GM23338 (cell line): ENCODE results near the gene TIMP4. TPM values are rescaled to one million over a fixed set of nuclear protein-coding genes. Genes with fewer than 3 reads are reported as not detected.

Experiments used
- ATAC-seq: fragments of 200-7000 bp; cut with Tn5 transposase; 3 replicates; pipeline ENCODE4 v1.9.1; 2020
- DNase-seq: peaks from one replicate; pipeline ENCODE4 v3.0.0-alpha.2; 2015; ENCODE audit warnings: low spot score
- H2AFZ ChIP-seq: fragments of 200-600 bp; sonication (generic); 2 replicates; pipeline ENCODE4 v1.8.0; 2016; ENCODE audit warnings: antibody characterized with exemption, mild to moderate bottlenecking, moderate library complexity
- H3F3A ChIP-seq: fragments of 200-600 bp; sonication (generic); replicated peaks from 2 replicates; pipeline ENCODE4 v1.8.0; 2017; ENCODE audit warnings: antibody characterized with exemption, mixed run types, low read depth
- H3K27ac ChIP-seq: fragments of 200-600 bp; sonication (generic); 2 replicates; pipeline ENCODE4 v1.6.1; 2016; ENCODE audit warnings: low read depth
- H3K27me3 ChIP-seq: fragments of 200-600 bp; sonication (generic); 2 replicates; pipeline ENCODE4 v1.8.0; 2016; ENCODE audit warnings: mild to moderate bottlenecking, mixed run types, moderate library complexity; ENCODE audit not compliant: insufficient read depth
- H3K36me3 ChIP-seq: fragments of 200-600 bp; sonication (generic); 2 replicates; pipeline ENCODE4 v1.8.0; 2016; ENCODE audit warnings: mild to moderate bottlenecking; ENCODE audit not compliant: insufficient read depth
- H3K4me1 ChIP-seq: fragments of 200-600 bp; sonication (generic); 2 replicates; pipeline ENCODE4 v1.8.0; 2016; ENCODE audit warnings: mild to moderate bottlenecking, moderate library complexity; ENCODE audit not compliant: insufficient read depth
- H3K4me2 ChIP-seq: fragments of 200-600 bp; sonication (generic); 2 replicates; pipeline ENCODE4 v1.7.1; 2017; ENCODE audit warnings: mixed run types
- H3K4me3 ChIP-seq: fragments of 200-600 bp; sonication (generic); 2 replicates; pipeline ENCODE4 v1.6.1; 2016; ENCODE audit warnings: mixed run types
- H3K79me2 ChIP-seq: fragments of 200-600 bp; sonication (generic); replicated peaks from 2 replicates; pipeline ENCODE4 v1.8.0; 2017; ENCODE audit warnings: mild to moderate bottlenecking; ENCODE audit not compliant: insufficient read depth
- H3K9me2 ChIP-seq: fragments of 200-600 bp; sonication (generic); 2 replicates; pipeline ENCODE4 v1.8.0; 2017; ENCODE audit not compliant: insufficient read depth
- H4K20me1 ChIP-seq: fragments of 200-600 bp; sonication (generic); replicated peaks from 2 replicates; pipeline ENCODE4 v1.8.0; 2017; ENCODE audit warnings: mild to moderate bottlenecking; ENCODE audit not compliant: insufficient read depth
- H3K27ac Mint-ChIP-seq: 2 replicates; pipeline ENCODE4 v1.8.0; 2020; ENCODE audit warnings: inconsistent platforms, mild to moderate bottlenecking, moderate library complexity, mixed read lengths
- H3K27me3 Mint-ChIP-seq: 3 replicates; pipeline ENCODE4 v1.8.0; 2022; ENCODE audit warnings: low read depth, mild to moderate bottlenecking, moderate library complexity, mixed read lengths, inconsistent platforms; ENCODE audit not compliant: insufficient read depth, poor library complexity
- H3K36me3 Mint-ChIP-seq: 3 replicates; pipeline ENCODE4 v1.8.0; 2021; ENCODE audit warnings: low read depth, mild to moderate bottlenecking, inconsistent platforms, moderate library complexity, mixed read lengths
- H3K4me1 Mint-ChIP-seq: 3 replicates; pipeline ENCODE4 v1.8.0; 2020; ENCODE audit warnings: mild to moderate bottlenecking, inconsistent platforms, mixed read lengths
- H3K4me3 Mint-ChIP-seq: 3 replicates; pipeline ENCODE4 v1.8.0; 2021; ENCODE audit warnings: moderate library complexity, mild to moderate bottlenecking, inconsistent platforms, mixed read lengths
- H3K9me3 Mint-ChIP-seq: 3 replicates; pipeline ENCODE4 v1.8.0; 2020; ENCODE audit warnings: moderate library complexity, mild to moderate bottlenecking, inconsistent platforms, mixed read lengths
- CREB1 ChIP-seq: fragments of 250-450 bp; sonication (Bioruptor Pico); IDR thresholded peaks from 2 replicates; pipeline ENCODE4 v1.5.0; 2020; ENCODE audit warnings: low read depth, mild to moderate bottlenecking, moderate library complexity
- CTCF ChIP-seq, 2 experiments: fragments of 200-600 bp in 1 of 2; sonication (generic) in 1 of 2; conservative IDR thresholded peaks; 2 replicates each; pipeline versions ENCODE4 v1.5.1 to v1.6.1; 2016 to 2017; ENCODE audit warnings: antibody characterized with exemption in 2 of 2, low read depth in 2 of 2, mild to moderate bottlenecking in 2 of 2, moderate library complexity in 1 of 2
- ETS1 ChIP-seq: IDR thresholded peaks from 2 replicates; pipeline ENCODE4 v1.6.1; 2016; ENCODE audit warnings: antibody characterized with exemption
- EZH2 ChIP-seq: fragments of 200-600 bp; sonication (generic); IDR thresholded peaks from one replicate; pipeline ENCODE4 v1.8.0; 2017; ENCODE audit warnings: antibody characterized with exemption, mild to moderate bottlenecking, low read depth; ENCODE audit not compliant: unreplicated experiment
- EZH2phosphoT487 ChIP-seq: fragments of 200-600 bp; sonication (generic); IDR thresholded peaks from one replicate; pipeline ENCODE4 v1.8.1; 2018; ENCODE audit warnings: antibody characterized with exemption; ENCODE audit not compliant: unreplicated experiment
- JUNB ChIP-seq: IDR thresholded peaks from one replicate; pipeline ENCODE4 v1.6.1; 2016; ENCODE audit warnings: antibody characterized with exemption; ENCODE audit not compliant: unreplicated experiment
- NANOG ChIP-seq: IDR thresholded peaks from 2 replicates; pipeline ENCODE4 v1.6.1; 2016; ENCODE audit warnings: antibody characterized with exemption, borderline replicate concordance
- POLR2AphosphoS5 ChIP-seq: IDR thresholded peaks from 2 replicates; pipeline ENCODE4 v1.6.1; 2016; ENCODE audit warnings: antibody characterized with exemption, low read depth
- STAT1 ChIP-seq: IDR thresholded peaks from one replicate; pipeline ENCODE4 v1.6.1; 2016; ENCODE audit warnings: antibody characterized with exemption; ENCODE audit not compliant: unreplicated experiment
- ZNF114 ChIP-seq: fragments of 250-450 bp; sonication (Bioruptor Pico); IDR thresholded peaks from 2 replicates; pipeline ENCODE4 v1.5.0; 2020; ENCODE audit warnings: mild to moderate bottlenecking, moderate library complexity
- ZNF331 ChIP-seq: fragments of 250-450 bp; sonication (Bioruptor Pico); IDR thresholded peaks from 2 replicates; pipeline ENCODE4 v1.5.0; 2020; ENCODE audit warnings: low read depth, mild to moderate bottlenecking, moderate library complexity
- ZNF462 ChIP-seq: fragments of 250-450 bp; sonication (Bioruptor Pico); IDR thresholded peaks from 2 replicates; pipeline ENCODE4 v1.5.0; 2020; ENCODE audit warnings: mild to moderate bottlenecking, moderate library complexity
- polyA plus RNA-seq: library from polyadenylated mRNA; unstranded; fragments of >200 nt; fragmentation: Nextera tagmentation; extraction: Ambion mirVana; gene quantifications from 2 replicates; pipeline ENCODE4 v1.2.1, GENCODE V29; 2016
- total RNA-seq: library from RNA; depleted of rRNA; stranded (reverse); fragments of >200 nt; shearing (Covaris generic); gene quantifications from 2 replicates; pipeline ENCODE4 v1.2.3, GENCODE V29; 2014
- TF ChIP-seq, protein P1 (sequence below): IDR thresholded peaks from one replicate; pipeline ENCODE4 v1.6.1; 2018; ENCODE audit warnings: antibody characterized with exemption; ENCODE audit not compliant: unreplicated experiment

TIMP4 gene
- total and polyA plus RNA-seq, 2 experiments from 2014 or later, result 6.7 to 11.1 TPM

- H3K27me3 Mint-ChIP-seq, result no peaks in the 10 kb centered on the region
- H3K4me1 ChIP-seq, result peaks cover 8% of the 10 kb centered on the region
- H3K9me3 Mint-ChIP-seq, result no peaks in the 10 kb centered on the region
- ATAC-seq, result no peak
- no peaks in the 10 kb centered on the region; the same call in 1 of the 2 replicates for H4K20me1 ChIP-seq
- H3K27ac ChIP-seq, result no peak overlapping the region
- DNase-seq, result no peak
- no peaks in the 10 kb centered on the region for H3K36me3 ChIP-seq
- no peaks in the 10 kb centered on the region for H3K79me2 ChIP-seq
- no peaks in the 10 kb centered on the region for H3K4me1 Mint-ChIP-seq
- no peaks in the 10 kb centered on the region for H3F3A ChIP-seq
- H3K4me3 Mint-ChIP-seq, result no peak overlapping the region
- no peak for TF ChIP-seq ZNF114 (CRISPR knock-in tag)
- no peak for TF ChIP-seq ETS1
- TF ChIP-seq NANOG, result no peak
- no peak for TF ChIP-seq STAT1
- TF ChIP-seq ZNF331 (CRISPR knock-in tag), result no peak
- TF ChIP-seq CREB1 (CRISPR knock-in tag), result no peak
- TF ChIP-seq EZH2phosphoT487, result no peak
- TF ChIP-seq CTCF (conservative IDR thresholded peaks at IDR 0.05; ENCODE audit: low read depth in 2 of 2), result no peak
- no peak for TF ChIP-seq POLR2AphosphoS5
- TF ChIP-seq, protein P1, sequence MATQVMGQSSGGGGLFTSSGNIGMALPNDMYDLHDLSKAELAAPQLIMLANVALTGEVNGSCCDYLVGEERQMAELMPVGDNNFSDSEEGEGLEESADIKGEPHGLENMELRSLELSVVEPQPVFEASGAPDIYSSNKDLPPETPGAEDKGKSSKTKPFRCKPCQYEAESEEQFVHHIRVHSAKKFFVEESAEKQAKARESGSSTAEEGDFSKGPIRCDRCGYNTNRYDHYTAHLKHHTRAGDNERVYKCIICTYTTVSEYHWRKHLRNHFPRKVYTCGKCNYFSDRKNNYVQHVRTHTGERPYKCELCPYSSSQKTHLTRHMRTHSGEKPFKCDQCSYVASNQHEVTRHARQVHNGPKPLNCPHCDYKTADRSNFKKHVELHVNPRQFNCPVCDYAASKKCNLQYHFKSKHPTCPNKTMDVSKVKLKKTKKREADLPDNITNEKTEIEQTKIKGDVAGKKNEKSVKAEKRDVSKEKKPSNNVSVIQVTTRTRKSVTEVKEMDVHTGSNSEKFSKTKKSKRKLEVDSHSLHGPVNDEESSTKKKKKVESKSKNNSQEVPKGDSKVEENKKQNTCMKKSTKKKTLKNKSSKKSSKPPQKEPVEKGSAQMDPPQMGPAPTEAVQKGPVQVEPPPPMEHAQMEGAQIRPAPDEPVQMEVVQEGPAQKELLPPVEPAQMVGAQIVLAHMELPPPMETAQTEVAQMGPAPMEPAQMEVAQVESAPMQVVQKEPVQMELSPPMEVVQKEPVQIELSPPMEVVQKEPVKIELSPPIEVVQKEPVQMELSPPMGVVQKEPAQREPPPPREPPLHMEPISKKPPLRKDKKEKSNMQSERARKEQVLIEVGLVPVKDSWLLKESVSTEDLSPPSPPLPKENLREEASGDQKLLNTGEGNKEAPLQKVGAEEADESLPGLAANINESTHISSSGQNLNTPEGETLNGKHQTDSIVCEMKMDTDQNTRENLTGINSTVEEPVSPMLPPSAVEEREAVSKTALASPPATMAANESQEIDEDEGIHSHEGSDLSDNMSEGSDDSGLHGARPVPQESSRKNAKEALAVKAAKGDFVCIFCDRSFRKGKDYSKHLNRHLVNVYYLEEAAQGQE, result no peak
- TF ChIP-seq EZH2, result no peak
- TF ChIP-seq ZNF462 (CRISPR knock-in tag), result no peak
- no peak for TF ChIP-seq JUNB
- H3K4me3 ChIP-seq, result no peak overlapping the region
- no peak overlapping the region for H3K27ac Mint-ChIP-seq
- no peak overlapping the region for H2AFZ ChIP-seq
- no peaks in the 10 kb centered on the region for H3K27me3 ChIP-seq
- no peaks in the 10 kb centered on the region for H3K36me3 Mint-ChIP-seq
- H3K4me2 ChIP-seq, result no peak overlapping the region
- H3K9me2 ChIP-seq, result no peaks in the 10 kb centered on the region
Measured at GRCh38 chr3:12131351-12132090, 27.2 kb downstream of the TIMP4 start.
